Effector CD8-positive, alpha-beta T cell (primary cell): ENCODE measurements around the gene BRIP1.
"Not testable (repeated sequence)": the region's sequence is repeated elsewhere in the genome, so short reads cannot be mapped to it uniquely, and the experiment has no call there.

Experiments used
- DNase-seq: peaks from one replicate; lab custom pipeline; 2025; lab: John Stamatoyannopoulos, UW

The BRIP1 gene

GRCh38 chr17:61863801-61864126 lies 436 bp upstream of the BRIP1 start:
- no peak for DNase-seq

GRCh38 chr17:61862105-61862574 lies 1.2 kb downstream of the BRIP1 start:
- DNase-seq = no peak

- DNase-seq = not testable (repeated sequence)
Observed at GRCh38 chr17:61860397-61860796, 2.9 kb downstream of the BRIP1 start.

GRCh38 chr17:61856035-61856434 lies 7.3 kb downstream of the BRIP1 start:
- DNase-seq = no peak

- no peak for DNase-seq
Observed at GRCh38 chr17:61852857-61853256, 10.5 kb downstream of the BRIP1 start.

- DNase-seq = no peak
Observed at GRCh38 chr17:61849674-61850073, 13.7 kb downstream of the BRIP1 start.

- DNase-seq = no peak
Observed at GRCh38 chr17:61848896-61849295, 14.4 kb downstream of the BRIP1 start.

GRCh38 chr17:61848247-61848646 lies 15.1 kb downstream of the BRIP1 start:
- DNase-seq = no peak

- DNase-seq = no peak
Observed at GRCh38 chr17:61847659-61848058, 15.7 kb downstream of the BRIP1 start.

- no peak for DNase-seq
Observed at GRCh38 chr17:61846761-61847375, 16.5 kb downstream of the BRIP1 start.

GRCh38 chr17:61846088-61846487 lies 17.2 kb downstream of the BRIP1 start:
- no peak for DNase-seq

- no peak for DNase-seq
Observed at GRCh38 chr17:61843435-61843834, 19.9 kb downstream of the BRIP1 start.

GRCh38 chr17:61842899-61843298 lies 20.4 kb downstream of the BRIP1 start:
- no peak for DNase-seq

- no peak for DNase-seq
Observed at GRCh38 chr17:61839300-61839786, 24.0 kb downstream of the BRIP1 start.

GRCh38 chr17:61837175-61838051 lies 25.9 kb downstream of the BRIP1 start:
- no peak for DNase-seq

GRCh38 chr17:61836266-61837174 lies 26.8 kb downstream of the BRIP1 start:
- no peak for DNase-seq

GRCh38 chr17:61835606-61836005 lies 27.7 kb downstream of the BRIP1 start:
- DNase-seq = no peak

- DNase-seq = no peak
Observed at GRCh38 chr17:61834610-61835009, 28.7 kb downstream of the BRIP1 start.

- DNase-seq = no peak
Observed at GRCh38 chr17:61833536-61834193, 29.7 kb downstream of the BRIP1 start.

GRCh38 chr17:61832463-61832862 lies 30.9 kb downstream of the BRIP1 start:
- no peak for DNase-seq

GRCh38 chr17:61831099-61831498 lies 32.2 kb downstream of the BRIP1 start:
- DNase-seq = no peak

- DNase-seq = no peak
Observed at GRCh38 chr17:61828694-61829093, 34.6 kb downstream of the BRIP1 start.
